Stomach smooth muscle (tissue), 2 donors: ENCODE data around the gene TFCP2.

Experiments used
- H3K27ac ChIP-seq: one replicate; pipeline ENCODE4 v1.7.0; 2013; ENCODE audit warnings: mild to moderate bottlenecking, low read length, inconsistent platforms
- H3K27me3 ChIP-seq, 2 donors: one replicate each; pipeline ENCODE4 v1.7.0; 2013; ENCODE audit warnings: low read length in 2 of 2; ENCODE audit not compliant: insufficient read depth in 2 of 2, control insufficient read depth in 1 of 2
- H3K36me3 ChIP-seq, 2 donors: one replicate each; pipeline ENCODE4 v1.7.0; 2013; ENCODE audit warnings: low read length in 2 of 2; ENCODE audit not compliant: control insufficient read depth in 2 of 2, insufficient read depth in 2 of 2
- H3K4me1 ChIP-seq: one replicate; pipeline ENCODE4 v1.7.0; 2013; ENCODE audit warnings: low read length; ENCODE audit not compliant: control insufficient read depth, insufficient read depth
- H3K4me3 ChIP-seq, 2 donors: one replicate each; pipeline ENCODE4 v1.7.0; 2013; ENCODE audit warnings: low read length in 2 of 2
- H3K9ac ChIP-seq, 2 donors: one replicate each; pipeline ENCODE4 v1.7.0; 2013; ENCODE audit warnings: low read length in 2 of 2, mild to moderate bottlenecking in 1 of 2
- H3K9me3 ChIP-seq, 2 donors: one replicate each; pipeline ENCODE4 v1.7.0; 2013; ENCODE audit warnings: low read length in 2 of 2; ENCODE audit not compliant: control insufficient read depth in 2 of 2
- donor health status: healthy.
- donor health status: Pancreatic carcinoma.

The TFCP2 gene

DNA sequence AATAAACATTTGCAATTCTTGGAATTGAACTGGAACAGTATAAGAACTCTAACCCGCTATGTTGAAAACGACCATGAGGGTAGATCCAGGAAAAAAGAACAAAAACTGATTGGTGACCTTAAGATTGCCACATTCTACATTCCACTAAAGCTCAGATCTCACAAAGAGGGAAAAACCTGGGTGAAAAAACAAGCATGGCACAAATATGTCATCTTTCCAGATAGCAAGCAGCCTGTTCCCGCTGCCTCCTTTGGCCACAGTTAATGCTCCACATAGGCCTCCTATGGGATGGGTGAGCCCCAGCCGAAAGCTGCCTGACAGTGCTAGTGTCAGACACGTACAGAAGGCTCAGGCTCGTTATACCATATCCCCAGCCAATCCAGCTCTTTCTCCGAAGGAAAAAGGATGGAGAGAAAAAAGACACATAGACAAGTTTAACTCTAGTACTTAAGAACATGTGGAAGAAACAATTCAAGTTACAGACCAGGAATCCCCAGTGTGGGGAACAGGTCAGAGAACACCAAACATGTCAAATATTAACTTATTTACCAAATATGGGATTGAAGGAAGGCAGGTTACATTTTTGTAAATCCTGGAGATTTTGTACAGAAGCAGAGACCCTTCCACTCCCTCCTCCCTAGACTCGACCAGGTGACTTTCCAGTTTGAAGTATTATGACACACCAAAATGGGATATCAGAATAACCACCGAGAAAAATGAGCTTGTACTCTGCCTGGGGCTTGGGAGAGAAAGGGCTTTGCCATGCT lies 110.1 kb downstream of the TFCP2 start:
- no peaks in the 10 kb centered on the region for H3K4me1 ChIP-seq
- H3K4me3 ChIP-seq: no peak overlapping the region
- peaks cover 64 to 72% of the 10 kb centered on the region in 2 donors for H3K36me3 ChIP-seq
- no peaks in the 10 kb centered on the region for H3K27me3 ChIP-seq
- no peak overlapping the region for H3K27ac ChIP-seq
- no peak overlapping the region for H3K9ac ChIP-seq
- H3K9me3 ChIP-seq: no peaks in the 10 kb centered on the region

DNA sequence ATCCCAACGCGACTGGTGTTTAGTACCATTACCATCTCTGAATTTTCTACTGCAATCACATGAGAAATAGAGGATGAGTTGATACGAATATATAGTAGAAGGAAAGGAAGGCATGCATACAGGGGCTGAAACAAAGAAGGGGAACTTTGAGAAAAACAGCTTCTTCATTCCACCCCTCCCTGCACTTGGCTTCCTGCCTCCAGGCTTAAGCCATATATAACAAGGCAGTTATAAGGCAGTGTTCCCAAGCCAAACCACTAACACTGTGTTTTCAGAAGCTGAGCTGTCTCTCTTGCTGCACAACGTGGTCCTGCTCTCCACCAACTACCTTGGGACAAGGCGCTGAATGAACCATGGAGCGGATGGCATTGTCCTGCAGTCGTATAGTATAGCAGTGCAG lies 113.8 kb downstream of the TFCP2 start:
- Histone ChIP-seq H3K4me3 (no peak overlapping the region), H3K27ac (no peak overlapping the region), H3K9ac (no peak overlapping the region), H3K4me1 (no peaks in the 10 kb centered on the region), H3K36me3 (peaks cover 56 to 61% of the 10 kb centered on the region in 2 donors), H3K9me3 (no peaks in the 10 kb centered on the region), H3K27me3 (no peaks in the 10 kb centered on the region)

DNA sequence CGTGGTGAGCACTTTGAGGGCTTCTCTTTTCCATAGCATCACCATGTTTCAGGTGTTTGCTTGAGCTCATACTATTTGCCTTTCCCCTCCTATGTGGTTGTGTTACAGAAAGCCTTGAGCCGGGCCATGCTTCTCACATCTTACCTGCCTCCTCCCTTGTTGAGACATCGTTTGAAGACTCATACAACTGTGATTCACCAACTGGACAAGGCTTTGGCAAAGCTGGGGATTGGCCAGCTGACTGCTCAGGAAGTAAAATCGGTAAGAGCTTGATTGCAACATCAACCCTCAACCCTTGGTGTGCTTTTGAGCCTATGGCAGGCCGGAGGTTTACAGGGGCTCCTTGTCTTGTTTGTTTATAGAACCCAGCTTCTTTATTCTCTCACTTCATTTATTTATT lies 116.7 kb downstream of the TFCP2 start:
- no peak overlapping the region for H3K4me3 ChIP-seq
- H3K36me3 ChIP-seq: peaks cover 48 to 52% of the 10 kb centered on the region in 2 donors
- H3K4me1 ChIP-seq: no peaks in the 10 kb centered on the region
- H3K9me3 ChIP-seq: no peaks in the 10 kb centered on the region
- no peak overlapping the region for H3K27ac ChIP-seq
- no peak overlapping the region for H3K9ac ChIP-seq
- no peaks in the 10 kb centered on the region for H3K27me3 ChIP-seq

DNA sequence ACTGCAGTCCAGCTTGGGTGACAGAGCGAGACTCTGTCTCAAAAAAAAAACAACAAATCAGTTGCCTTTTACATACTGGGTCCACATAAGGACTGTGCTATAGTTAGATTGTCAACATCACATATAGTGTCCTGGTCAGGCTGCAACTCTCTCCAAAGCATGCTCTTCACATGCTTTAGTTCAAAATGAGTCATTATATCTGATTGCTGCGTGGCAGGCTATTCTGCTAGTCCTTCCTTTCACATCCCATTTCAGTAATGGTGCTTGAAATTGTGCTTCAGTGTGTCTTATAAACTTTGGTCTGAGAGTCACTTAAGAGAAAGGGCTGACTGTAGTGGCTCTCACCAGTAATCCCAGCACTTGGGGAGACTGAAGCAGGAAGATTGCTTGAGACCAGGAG lies 117.9 kb downstream of the TFCP2 start:
- no peak overlapping the region for H3K27ac ChIP-seq
- no peak overlapping the region for H3K4me3 ChIP-seq
- no peak overlapping the region for H3K9ac ChIP-seq
- H3K9me3 ChIP-seq: no peaks in the 10 kb centered on the region
- no peaks in the 10 kb centered on the region for H3K27me3 ChIP-seq
- H3K36me3 ChIP-seq: peaks cover 45 to 48% of the 10 kb centered on the region in 2 donors
- H3K4me1 ChIP-seq: no peaks in the 10 kb centered on the region

DNA sequence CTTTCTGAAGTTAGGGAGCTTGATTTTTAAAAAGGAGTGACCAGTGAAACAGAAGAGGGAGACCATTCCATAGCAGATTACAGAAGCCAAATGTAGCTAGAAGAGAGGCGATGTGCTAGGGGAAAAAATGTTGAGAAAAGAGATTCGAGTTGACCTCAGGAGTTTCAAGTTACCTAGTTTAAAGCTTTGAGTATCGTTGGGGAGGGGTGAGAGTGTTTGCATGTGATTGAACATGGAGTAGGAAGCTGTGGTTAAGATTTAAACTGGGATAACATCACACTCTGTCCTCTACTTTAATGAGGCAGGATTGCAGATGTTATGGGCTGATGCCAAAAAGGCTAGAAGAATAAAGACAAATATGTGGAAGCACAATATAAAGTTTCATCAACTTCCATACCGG lies 121.1 kb downstream of the TFCP2 start:
- H3K9me3 ChIP-seq: no peaks in the 10 kb centered on the region
- H3K27ac ChIP-seq: no peak overlapping the region
- peaks cover 23 to 25% of the 10 kb centered on the region in 2 donors for H3K36me3 ChIP-seq
- H3K27me3 ChIP-seq: no peaks in the 10 kb centered on the region
- H3K4me1 ChIP-seq: peaks cover 9% of the 10 kb centered on the region
- no peak overlapping the region for H3K9ac ChIP-seq
- H3K4me3 ChIP-seq: no peak overlapping the region

DNA sequence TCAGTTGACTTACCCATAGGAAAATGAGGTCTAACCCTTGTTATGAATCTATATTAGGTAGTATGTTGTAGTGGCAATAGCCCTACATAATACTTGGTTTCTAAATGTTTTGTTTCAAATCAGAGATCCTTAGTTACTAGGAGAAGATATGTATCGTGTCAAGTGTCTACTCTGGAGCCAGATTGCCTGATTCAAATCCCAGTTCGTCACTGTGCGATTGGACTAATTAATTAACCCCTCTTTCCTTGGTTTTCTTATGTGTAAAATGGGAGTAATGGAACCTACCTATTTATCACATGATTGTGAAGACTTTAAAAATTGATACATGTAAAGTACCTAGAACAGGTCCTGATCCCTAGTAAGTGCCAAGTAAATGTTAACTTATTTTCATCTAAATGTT lies 123.4 kb downstream of the TFCP2 start:
- H3K4me1 ChIP-seq: peaks cover 9% of the 10 kb centered on the region
- H3K9ac ChIP-seq: peak overlapping the region in 1 of 2 donors; percentile 1
- H3K27ac ChIP-seq: no peak overlapping the region
- H3K9me3 ChIP-seq: no peaks in the 10 kb centered on the region
- H3K27me3 ChIP-seq: no peaks in the 10 kb centered on the region
- peaks cover 11 to 15% of the 10 kb centered on the region in 2 donors for H3K36me3 ChIP-seq
- H3K4me3 ChIP-seq: peak overlapping the region in 1 of 2 donors; percentile 94

DNA sequence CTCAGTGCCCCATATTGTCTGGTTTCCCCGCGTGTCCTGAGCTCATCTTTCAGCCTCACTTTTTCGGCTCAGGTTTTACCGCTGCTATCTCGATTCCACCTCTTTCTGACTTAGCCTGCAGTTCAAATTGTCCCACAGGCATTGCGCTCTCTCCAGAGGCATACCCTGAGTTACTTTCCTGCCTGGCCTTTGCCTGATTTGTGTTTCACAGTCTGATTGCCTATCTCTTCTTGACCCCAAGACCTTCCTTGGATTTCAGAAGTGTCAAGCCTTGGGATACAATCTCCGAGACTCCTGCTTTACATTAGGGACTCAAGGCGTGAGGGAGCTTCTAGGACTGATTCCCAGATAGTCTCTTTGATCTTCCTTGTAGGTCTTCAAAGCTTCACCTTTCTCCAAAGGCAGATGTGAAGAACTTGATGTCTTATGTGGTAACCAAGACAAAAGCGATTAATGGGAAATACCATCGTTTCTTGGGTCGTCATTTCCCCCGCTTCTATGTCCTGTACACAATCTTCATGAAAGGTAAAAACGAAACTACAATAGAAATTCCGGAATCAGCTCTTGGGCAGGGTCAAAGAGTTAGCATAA lies 124.2 kb downstream of the TFCP2 start:
- H3K36me3 ChIP-seq: peaks cover 4 to 10% of the 10 kb centered on the region in 2 donors
- H3K27me3 ChIP-seq: no peaks in the 10 kb centered on the region
- no peaks in the 10 kb centered on the region for H3K9me3 ChIP-seq
- peaks cover 9% of the 10 kb centered on the region for H3K4me1 ChIP-seq
- H3K9ac ChIP-seq: peak overlapping the region; percentile 92 to 98
- peak overlapping the region; percentile 94 to 96 for H3K4me3 ChIP-seq
- H3K27ac ChIP-seq: peak overlapping the region; percentile 96

DNA sequence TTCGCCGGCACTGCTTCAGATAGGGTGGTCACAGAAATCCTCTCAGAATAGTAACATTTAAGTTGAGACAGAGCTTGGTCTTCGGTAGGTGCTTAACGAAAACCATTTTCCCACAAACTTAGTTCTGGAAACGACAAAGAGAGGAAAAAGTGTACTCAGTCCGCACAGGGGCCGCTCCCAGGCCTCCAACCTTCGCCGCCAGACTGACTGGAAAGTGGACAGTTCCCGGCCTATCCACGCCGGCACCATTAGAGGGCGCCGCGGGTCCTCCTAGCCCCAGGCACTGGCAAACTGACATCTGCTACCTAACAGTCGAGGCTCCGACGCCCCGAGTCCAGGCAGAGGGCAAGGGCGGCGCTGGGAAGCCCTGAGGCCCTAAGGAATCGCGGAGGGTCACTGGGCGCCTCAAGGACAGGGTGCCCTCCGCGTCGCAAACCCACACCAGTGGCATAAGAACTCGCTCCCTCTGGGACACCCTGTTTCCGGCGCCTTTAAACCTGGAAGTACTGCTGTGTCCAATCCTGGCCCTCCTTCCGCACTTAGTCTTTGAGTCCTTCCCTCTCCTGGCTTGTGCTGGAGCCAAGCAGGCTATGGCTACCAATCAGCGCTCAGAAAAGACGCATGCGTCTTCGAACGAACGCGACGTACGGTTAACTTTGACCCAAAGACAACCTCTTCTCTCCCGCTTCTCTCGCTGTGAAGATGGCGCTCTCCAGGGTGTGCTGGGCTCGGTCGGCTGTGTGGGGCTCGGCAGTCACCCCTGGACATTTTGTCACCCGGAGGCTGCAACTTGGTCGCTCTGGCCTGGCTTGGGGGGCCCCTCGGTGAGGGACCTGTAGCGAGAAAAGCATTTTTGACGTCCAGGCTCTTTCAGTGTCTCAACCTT lies 125.0 kb downstream of the TFCP2 start, which contains the start of gene LETMD1:
LETMD1 (plus strand) TSS at position 673 of the 886 bp plus-strand sequence; CDS start at position 703, 30 bp downstream.
- no peaks in the 10 kb centered on the region for H3K27me3 ChIP-seq
- H3K4me3 ChIP-seq: peak within 1 kb of the TSS; percentile 94 to 96
- H3K9ac ChIP-seq: peak within 1 kb of the TSS; percentile 92 to 98
- peaks cover 9% of the 10 kb centered on the region for H3K4me1 ChIP-seq
- peaks cover 4% of the 10 kb centered on the region in 2 donors for H3K36me3 ChIP-seq
- H3K9me3 ChIP-seq: no peaks in the 10 kb centered on the region
- H3K27ac ChIP-seq: peak within 1 kb of the TSS; percentile 96
